ENCODE data around the gene CHRM1. TPM values are rescaled to one million over a fixed set of nuclear protein-coding genes. Genes with fewer than 3 reads are reported as not detected.

The CHRM1 gene
- not detected in 2 replicates for total RNA-seq

GRCh38 chr11:62921201-62921572, at the start of gene CHRM1:
TSS of gene CHRM1 (minus strand) at chr11:62921363. CDS start at chr11:62911100, 10,263 bp downstream.

GRCh38 chr11:62880803-62881578, 40.2 kb downstream of the CHRM1 start, which contains the start of gene SLC3A2:
TSS of gene SLC3A2 (plus strand) at chr11:62880896. CDS start at chr11:62881024, 128 bp downstream.

Small RNA genes within 50 kb of the gene (small RNA-seq; reads per million reads assigned to genes)
- gene RN7SL259P: not detected

Other genes starting within 250 kb of the CHRM1 start
- gene UQCC3, start 249.7 kb downstream of the CHRM1 start, total RNA-seq: 7.8 and 9.2 TPM in 2 replicates
- 8.0 and 8.5 TPM in 2 replicates for gene LBHD1, start 249.1 kb downstream of the CHRM1 start, total RNA-seq
- 70.6 and 99.2 TPM in 2 replicates for gene UBXN1, start 242.3 kb downstream of the CHRM1 start, total RNA-seq
- gene LRRN4CL, start 231.8 kb downstream of the CHRM1 start, total RNA-seq: 16.4 and 38.2 TPM in 2 replicates
- gene BSCL2, start 213.9 kb downstream of the CHRM1 start, total RNA-seq: 36.0 and 43.4 TPM in 2 replicates
- not detected in 2 replicates for gene GNG3, start 213.7 kb downstream of the CHRM1 start, total RNA-seq
- 9.9 and 12.5 TPM in 2 replicates for gene HNRNPUL2, start 193.9 kb downstream of the CHRM1 start, total RNA-seq
- 32.3 and 36.0 TPM in 2 replicates for gene TTC9C, start 192.9 kb downstream of the CHRM1 start, total RNA-seq
- gene ZBTB3, start 167.2 kb downstream of the CHRM1 start, total RNA-seq: 12.3 and 13.6 TPM in 2 replicates
- gene POLR2G, start 159.8 kb downstream of the CHRM1 start, total RNA-seq: 44.4 and 55.5 TPM in 2 replicates
- 14.7 and 19.5 TPM in 2 replicates for gene TAF6L, start 150.0 kb downstream of the CHRM1 start, total RNA-seq
- gene TMEM179B, start 134.0 kb downstream of the CHRM1 start, total RNA-seq: 25.0 and 38.9 TPM in 2 replicates
- 15.8 and 18.4 TPM in 2 replicates for gene TMEM223, start 129.4 kb downstream of the CHRM1 start, total RNA-seq
- gene NXF1, start 115.9 kb downstream of the CHRM1 start, total RNA-seq: 24.2 and 26.1 TPM in 2 replicates
- gene STX5, start 89.3 kb downstream of the CHRM1 start, total RNA-seq: 31.5 and 36.0 TPM in 2 replicates
- not detected in 2 replicates for gene TEX54, start 88.5 kb downstream of the CHRM1 start, total RNA-seq
- gene WDR74, start 81.8 kb downstream of the CHRM1 start, total RNA-seq: 63.9 and 71.0 TPM in 2 replicates
- gene SLC3A2, start 40.5 kb downstream of the CHRM1 start, total RNA-seq: 130 and 160 TPM in 2 replicates
- not detected in 2 replicates for gene SLC22A6, start 63.6 kb upstream of the CHRM1 start, total RNA-seq
- not detected in 2 replicates for gene SLC22A8, start 94.5 kb upstream of the CHRM1 start, total RNA-seq
- not detected in 2 replicates for gene SLC22A24, start 222.9 kb upstream of the CHRM1 start, total RNA-seq